ENCODE data around the gene SCUBE1. TPM values are rescaled to one million over a fixed set of nuclear protein-coding genes. Genes with fewer than 3 reads are reported as not detected.

Gene SCUBE1
- total RNA-seq, 4 donors from 2014 or later = 0.38 to 4.0 (median 2.1) TPM

GRCh38 chr22:43244803-43245527 is 98.2 kb downstream of the SCUBE1 start:
- WGBS, 2 donors = 87 to 89% methylated on average over 3 to 8 of the region's 24 CpGs

DNA sequence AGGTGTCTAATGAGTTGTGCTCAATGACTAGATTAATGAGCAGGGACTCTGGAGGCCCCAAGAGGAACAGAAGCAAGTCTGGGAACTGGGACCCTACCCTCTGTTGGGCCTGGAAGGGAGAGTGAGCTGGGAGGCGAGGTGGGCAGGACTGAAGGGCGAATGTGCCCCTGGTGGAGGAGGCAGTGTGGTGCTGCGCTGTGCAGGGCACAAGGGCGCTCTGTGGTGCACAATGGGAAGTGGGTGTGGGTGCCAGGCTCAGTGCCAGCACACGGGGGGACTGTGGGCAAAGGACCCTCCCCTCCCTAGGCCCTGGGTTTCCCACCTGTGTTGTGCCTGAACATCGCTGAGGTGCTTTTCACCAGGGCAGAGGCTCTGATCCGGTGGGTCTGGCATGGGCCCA is 98.8 kb downstream of the SCUBE1 start:
- Histone ChIP-seq H3K4me3 (no peak overlapping the region), H3K4me1 (peaks cover 0 to 6% (median 0%) of the 10 kb centered on the region in 3 donors), H3K27ac (no peak overlapping the region), H3K36me3 (no peaks in the 10 kb centered on the region), H3K9me3 (no peaks in the 10 kb centered on the region), H3K27me3 (no peaks in the 10 kb centered on the region)
- WGBS, 2 donors = 70 to 78% methylated on average over 2 to 5 of the region's 7 CpGs
- intact Hi-C loops (cut with DNase I) = no loop called here
- DNase-seq = no peak
- TF ChIP-seq POLR2A (IDR thresholded peaks at IDR 0.05) (no peak), CTCF (IDR thresholded peaks at IDR 0.05) (no peak)

More at GRCh38 chr22:43244803-43245527, 98.2 kb downstream of the SCUBE1 start:
- H3K9me3 ChIP-seq = no peaks in the 10 kb centered on the region
- no peak overlapping the region for H3K27ac ChIP-seq
- H3K36me3 ChIP-seq = no peaks in the 10 kb centered on the region
- H3K4me1 ChIP-seq = peaks cover 0 to under 1% (median 0%) of the 10 kb centered on the region in 3 donors
- no peak for DNase-seq
- TF ChIP-seq POLR2A (IDR thresholded peaks at IDR 0.05) = no peak
- no peak for TF ChIP-seq CTCF (IDR thresholded peaks at IDR 0.05)
- intact Hi-C loops (cut with DNase I) = no loop called here
- no peaks in the 10 kb centered on the region for H3K27me3 ChIP-seq
- H3K4me3 ChIP-seq = no peak overlapping the region

DNA sequence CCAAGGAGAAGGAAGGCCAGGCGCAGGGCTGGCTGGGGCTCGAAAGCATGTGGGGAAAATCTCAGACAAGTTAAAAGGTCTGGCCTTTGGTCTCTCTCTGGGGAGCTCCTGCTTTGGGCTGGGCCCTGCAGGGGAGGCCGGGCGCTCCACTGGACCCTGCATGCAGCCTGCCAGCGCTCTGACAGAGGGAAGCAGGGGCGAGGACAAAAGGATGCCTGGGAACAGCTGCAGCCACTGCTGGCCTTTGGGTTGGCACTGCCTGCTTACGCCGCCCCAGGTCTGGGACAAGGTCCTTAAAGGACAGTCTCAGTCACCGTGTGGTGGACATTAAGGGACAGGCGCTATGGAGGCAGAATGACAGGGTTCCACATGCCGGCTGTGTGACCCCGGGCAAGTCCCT is 99.8 kb downstream of the SCUBE1 start:
- Histone ChIP-seq H3K27me3 (no peaks in the 10 kb centered on the region), H3K36me3 (no peaks in the 10 kb centered on the region), H3K4me3 (no peak overlapping the region), H3K4me1 (peaks cover 0 to 6% (median 0%) of the 10 kb centered on the region in 3 donors), H3K27ac (no peak overlapping the region), H3K9me3 (no peaks in the 10 kb centered on the region)
- WGBS, 2 donors = 98% methylated on average over 8 of the region's 12 CpGs; no CpG with 5 or more reads in 1 of the 2 donors
- DNase-seq = no peak
- TF ChIP-seq POLR2A (IDR thresholded peaks at IDR 0.05) = no peak
- TF ChIP-seq CTCF (IDR thresholded peaks at IDR 0.05) = no peak
- intact Hi-C loops (cut with DNase I) = no loop called here

- Histone ChIP-seq H3K4me1 (peaks cover 0 to 6% (median 0%) of the 10 kb centered on the region in 3 donors), H3K4me3 (no peak overlapping the region), H3K9me3 (no peaks in the 10 kb centered on the region), H3K36me3 (no peaks in the 10 kb centered on the region), H3K27me3 (no peaks in the 10 kb centered on the region), H3K27ac (no peak overlapping the region)
- no peak for TF ChIP-seq POLR2A (IDR thresholded peaks at IDR 0.05)
- no peak for TF ChIP-seq CTCF (IDR thresholded peaks at IDR 0.05)
- WGBS, 2 donors = 100% methylated on average over 2 to 4 of the region's 6 CpGs
- DNase-seq = no peak
- intact Hi-C loops (cut with DNase I) = no loop called here
Observed at GRCh38 chr22:43242627-43243026, 100.5 kb downstream of the SCUBE1 start.

GRCh38 chr22:43241699-43242386 is 101.3 kb downstream of the SCUBE1 start:
- intact Hi-C loops (cut with DNase I) = no loop called here
- no peak for TF ChIP-seq POLR2A (IDR thresholded peaks at IDR 0.05)
- no peak for TF ChIP-seq CTCF (IDR thresholded peaks at IDR 0.05)
- no peak overlapping the region for H3K27ac ChIP-seq
- no peak overlapping the region for H3K4me3 ChIP-seq
- 95% methylated on average over 4 of the region's 14 CpGs; no CpG with 5 or more reads in 1 of the 2 donors for WGBS, 2 donors
- no peaks in the 10 kb centered on the region for H3K36me3 ChIP-seq
- H3K9me3 ChIP-seq = no peaks in the 10 kb centered on the region
- peaks cover 0 to 6% (median 0%) of the 10 kb centered on the region in 3 donors for H3K4me1 ChIP-seq
- H3K27me3 ChIP-seq = no peaks in the 10 kb centered on the region
- no peak for DNase-seq

Data from esophagus squamous epithelium (tissue), 5 donors.